Parathyroid adenoma (tissue), 2 donors: Measurements from ENCODE around the gene WRNIP1.

ENCODE experiments used
- H2AFZ ChIP-seq: fragments of 300-600 bp; sonication (generic); one replicate; pipeline ENCODE4 v1.7.0; 2017; ENCODE audit warnings: antibody characterized with exemption, mild to moderate bottlenecking
- H3K27ac ChIP-seq: fragments of 300-600 bp; sonication (generic); one replicate; pipeline ENCODE4 v1.7.0; 2017
- H3K27me3 ChIP-seq: fragments of 300-600 bp; sonication (generic); one replicate; pipeline ENCODE4 v1.7.0; 2017; ENCODE audit warnings: low read length; ENCODE audit not compliant: control insufficient read depth, insufficient read depth
- H3K36me3 ChIP-seq: fragments of 300-600 bp; sonication (generic); one replicate; pipeline ENCODE4 v1.7.0; 2017; ENCODE audit warnings: low read length; ENCODE audit not compliant: control insufficient read depth, insufficient read depth
- H3K4me1 ChIP-seq: fragments of 300-600 bp; sonication (generic); one replicate; pipeline ENCODE4 v1.7.0; 2017; ENCODE audit warnings: control low read depth
- H3K4me2 ChIP-seq: fragments of 300-600 bp; sonication (generic); one replicate; pipeline ENCODE4 v1.7.0; 2017; ENCODE audit warnings: low read length
- H3K4me3 ChIP-seq: fragments of 300-600 bp; sonication (generic); one replicate; pipeline ENCODE4 v1.7.0; 2017; ENCODE audit warnings: low read depth, low read length
- H3K79me2 ChIP-seq: fragments of 300-600 bp; sonication (generic); one replicate; pipeline ENCODE4 v1.7.0; 2017; ENCODE audit warnings: control low read depth
- H3K9ac ChIP-seq: fragments of 300-600 bp; sonication (generic); one replicate; pipeline ENCODE4 v1.7.0; 2017; ENCODE audit warnings: mild to moderate bottlenecking
- H3K9me3 ChIP-seq: fragments of 300-600 bp; sonication (generic); one replicate; pipeline ENCODE4 v1.7.0; 2017; ENCODE audit warnings: low read length; ENCODE audit not compliant: control insufficient read depth
- TF ChIP-seq, protein P1 (sequence below): fragments of 300-600 bp; sonication (generic); IDR thresholded peaks from one replicate; pipeline ENCODE4 v1.7.0; 2017; ENCODE audit warnings: antibody characterized with exemption, mild to moderate bottlenecking
- donor health status: primary hyperparathyroidism.

The WRNIP1 gene

DNA sequence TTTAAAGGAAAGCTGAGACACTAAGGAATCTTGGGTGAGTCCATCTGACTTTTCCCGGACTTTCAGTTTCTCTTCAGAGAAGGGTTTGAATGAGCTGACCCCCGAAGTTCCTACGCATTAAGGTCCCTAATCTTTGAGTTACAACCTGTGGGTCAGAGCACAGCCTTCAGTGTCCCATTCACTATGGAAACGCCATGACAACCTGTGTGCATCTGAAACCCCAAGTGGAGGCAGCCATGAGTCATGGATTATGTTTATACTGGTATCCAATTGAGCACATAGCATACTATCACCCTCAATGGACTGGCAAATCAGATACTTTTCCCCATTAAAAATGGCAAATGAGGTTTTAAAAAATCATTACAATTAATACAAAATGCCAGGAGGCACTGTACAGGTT, 25.9 kb upstream of the WRNIP1 start:
- Histone ChIP-seq H3K36me3 (no peaks in the 10 kb centered on the region), H3K27ac (no peak overlapping the region)
- TF ChIP-seq, protein P1, sequence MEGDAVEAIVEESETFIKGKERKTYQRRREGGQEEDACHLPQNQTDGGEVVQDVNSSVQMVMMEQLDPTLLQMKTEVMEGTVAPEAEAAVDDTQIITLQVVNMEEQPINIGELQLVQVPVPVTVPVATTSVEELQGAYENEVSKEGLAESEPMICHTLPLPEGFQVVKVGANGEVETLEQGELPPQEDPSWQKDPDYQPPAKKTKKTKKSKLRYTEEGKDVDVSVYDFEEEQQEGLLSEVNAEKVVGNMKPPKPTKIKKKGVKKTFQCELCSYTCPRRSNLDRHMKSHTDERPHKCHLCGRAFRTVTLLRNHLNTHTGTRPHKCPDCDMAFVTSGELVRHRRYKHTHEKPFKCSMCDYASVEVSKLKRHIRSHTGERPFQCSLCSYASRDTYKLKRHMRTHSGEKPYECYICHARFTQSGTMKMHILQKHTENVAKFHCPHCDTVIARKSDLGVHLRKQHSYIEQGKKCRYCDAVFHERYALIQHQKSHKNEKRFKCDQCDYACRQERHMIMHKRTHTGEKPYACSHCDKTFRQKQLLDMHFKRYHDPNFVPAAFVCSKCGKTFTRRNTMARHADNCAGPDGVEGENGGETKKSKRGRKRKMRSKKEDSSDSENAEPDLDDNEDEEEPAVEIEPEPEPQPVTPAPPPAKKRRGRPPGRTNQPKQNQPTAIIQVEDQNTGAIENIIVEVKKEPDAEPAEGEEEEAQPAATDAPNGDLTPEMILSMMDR = no peak

DNA sequence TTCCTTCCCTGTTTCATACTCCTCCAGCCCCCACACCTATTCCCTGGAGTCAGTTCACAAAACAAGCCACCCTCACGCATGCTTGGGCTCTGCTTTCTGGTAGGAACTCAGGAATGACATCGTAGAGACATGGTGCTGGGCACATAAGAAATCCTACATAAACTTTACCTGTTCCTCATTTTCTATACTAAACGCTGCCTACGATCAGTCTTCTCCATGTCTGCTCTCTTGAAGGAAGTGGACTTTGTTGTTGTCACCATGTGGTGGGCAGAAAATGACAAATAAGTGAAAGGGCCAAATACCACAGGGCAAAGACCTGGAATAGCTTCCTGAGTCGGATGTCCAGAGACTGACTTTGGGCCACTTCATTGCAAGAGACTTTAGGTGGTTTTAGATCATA, 24.6 kb upstream of the WRNIP1 start:
- H3K9ac ChIP-seq = no peak overlapping the region
- H3K27me3 ChIP-seq = no peaks in the 10 kb centered on the region
- H3K4me3 ChIP-seq = no peak overlapping the region
- H3K36me3 ChIP-seq = no peaks in the 10 kb centered on the region
- H3K9me3 ChIP-seq = no peaks in the 10 kb centered on the region
- no peak overlapping the region for H3K4me2 ChIP-seq
- no peak overlapping the region for H3K27ac ChIP-seq
- H3K4me1 ChIP-seq = no peaks in the 10 kb centered on the region
- H3K79me2 ChIP-seq = no peaks in the 10 kb centered on the region
- TF ChIP-seq, protein P1 = no peak
- no peak overlapping the region for H2AFZ ChIP-seq

More for the DNA sequence above, 25.9 kb upstream of the WRNIP1 start:
- H3K4me2 ChIP-seq = no peak overlapping the region
- no peak overlapping the region for H3K4me3 ChIP-seq
- no peaks in the 10 kb centered on the region for H3K27me3 ChIP-seq
- no peaks in the 10 kb centered on the region for H3K9me3 ChIP-seq
- no peaks in the 10 kb centered on the region for H3K4me1 ChIP-seq
- no peak overlapping the region for H3K9ac ChIP-seq
- no peak overlapping the region for H2AFZ ChIP-seq
- no peaks in the 10 kb centered on the region for H3K79me2 ChIP-seq

DNA sequence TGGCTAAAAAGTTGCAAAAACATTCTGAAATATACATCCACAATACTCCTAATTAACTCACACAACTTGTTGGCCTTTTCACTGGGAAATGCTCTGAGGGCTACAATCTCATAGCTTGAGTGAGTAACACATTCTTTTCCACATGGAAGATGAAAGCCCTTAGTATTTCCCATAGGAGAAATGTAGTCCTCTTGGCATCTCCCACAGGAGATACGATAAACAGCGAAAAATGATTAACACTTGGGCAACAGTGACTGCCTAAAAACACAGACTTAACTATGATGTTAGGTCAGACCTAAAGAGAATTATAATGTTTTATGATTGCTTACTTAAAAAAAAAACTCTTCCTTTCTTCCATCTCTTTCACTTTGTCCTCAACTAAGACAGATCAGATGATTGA, 23.4 kb upstream of the WRNIP1 start:
- H3K27ac ChIP-seq = no peak overlapping the region
- H3K36me3 ChIP-seq = no peaks in the 10 kb centered on the region
- no peaks in the 10 kb centered on the region for H3K9me3 ChIP-seq
- no peak overlapping the region for H2AFZ ChIP-seq
- H3K4me3 ChIP-seq = no peak overlapping the region
- no peaks in the 10 kb centered on the region for H3K4me1 ChIP-seq
- H3K9ac ChIP-seq = no peak overlapping the region
- H3K4me2 ChIP-seq = no peak overlapping the region
- H3K27me3 ChIP-seq = no peaks in the 10 kb centered on the region
- TF ChIP-seq, protein P1 = no peak
- no peaks in the 10 kb centered on the region for H3K79me2 ChIP-seq

DNA sequence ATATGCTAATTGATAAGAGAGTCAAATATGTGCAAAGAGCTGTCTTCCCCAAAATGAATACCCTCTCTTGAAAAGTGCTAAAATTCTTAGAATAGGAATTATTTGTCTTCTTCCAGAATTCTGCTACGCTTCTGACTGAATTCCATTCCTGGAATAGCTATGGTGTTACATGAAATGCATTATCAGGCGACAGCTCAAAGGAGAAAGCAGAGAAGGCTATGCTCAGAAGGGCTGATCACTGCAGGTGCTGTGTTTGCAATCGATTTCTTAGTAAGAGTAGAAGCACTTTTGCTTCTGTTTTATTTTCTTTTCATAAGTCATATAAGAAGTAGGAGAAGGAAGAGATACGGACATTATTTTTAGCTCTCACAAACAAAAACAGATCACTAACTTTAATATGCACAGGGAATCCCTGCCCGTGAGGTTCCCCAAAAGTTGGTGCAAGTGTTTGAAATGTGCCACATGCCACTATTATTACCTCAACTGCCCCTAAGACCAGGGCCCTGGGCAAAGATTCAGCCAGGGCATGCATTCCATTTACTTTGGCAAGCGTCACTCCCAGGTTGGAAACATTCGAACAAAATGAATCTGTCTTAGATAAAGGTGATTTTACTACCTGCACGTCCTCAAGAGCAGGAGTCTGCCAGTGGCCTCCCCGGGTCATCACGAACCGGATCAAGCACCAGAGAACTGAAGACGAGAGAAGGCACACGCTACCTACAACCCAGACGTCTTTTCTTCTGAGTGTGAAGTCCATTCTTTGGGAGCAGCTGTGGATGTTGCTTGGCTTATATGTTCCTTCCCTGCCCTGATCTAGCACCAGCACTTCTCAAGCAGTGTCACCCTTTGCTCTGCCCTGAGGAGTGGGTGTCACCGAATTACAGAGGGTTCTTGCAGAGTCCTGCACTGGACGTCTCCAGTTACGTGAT, 21.6 kb upstream of the WRNIP1 start:
- no peak overlapping the region for H3K27ac ChIP-seq
- H3K27me3 ChIP-seq = no peaks in the 10 kb centered on the region
- H3K4me1 ChIP-seq = no peaks in the 10 kb centered on the region
- no peaks in the 10 kb centered on the region for H3K79me2 ChIP-seq
- no peak overlapping the region for H3K9ac ChIP-seq
- H3K9me3 ChIP-seq = no peaks in the 10 kb centered on the region
- TF ChIP-seq, protein P1 = no peak
- no peak overlapping the region for H3K4me2 ChIP-seq
- H3K4me3 ChIP-seq = no peak overlapping the region
- H2AFZ ChIP-seq = no peak overlapping the region
- no peaks in the 10 kb centered on the region for H3K36me3 ChIP-seq
